NB4 (cell line): ENCODE data around the gene EPG5.

Experiments used
- MYC ChIP-seq: IDR thresholded peaks from 2 replicates; pipeline ENCODE4 v1.6.1; 2011; ENCODE audit warnings: low read depth, low read length
- POLR2A ChIP-seq: IDR thresholded peaks from 2 replicates; pipeline ENCODE4 v1.6.1; 2011; ENCODE audit warnings: mild to moderate bottlenecking; ENCODE audit not compliant: insufficient read length; ENCODE audit errors: extremely low read depth
- TF ChIP-seq, protein P1 (sequence below): IDR thresholded peaks from one replicate; pipeline ENCODE4 v1.5.1; 2012; ENCODE audit warnings: low read depth, low read length

DNA sequence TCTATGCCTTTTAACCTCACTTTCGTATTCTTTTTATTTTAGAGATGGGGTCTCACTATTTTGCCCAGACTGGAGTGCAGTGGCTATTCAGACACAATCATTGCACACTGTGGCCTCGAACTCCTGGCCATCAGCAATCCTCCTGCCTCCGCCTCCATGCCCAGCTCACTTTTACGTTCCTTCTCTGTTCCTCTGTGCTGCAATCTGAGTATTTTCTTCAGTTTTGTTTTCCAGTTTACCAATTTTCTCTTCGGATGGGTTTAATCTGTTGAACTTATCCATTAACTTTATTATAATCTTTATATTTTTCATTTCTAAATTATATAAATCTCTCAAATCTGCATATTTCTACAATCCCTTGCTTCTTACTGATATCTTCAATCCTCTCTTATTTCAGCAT lies 103.0 kb downstream of the EPG5 start:
- TF ChIP-seq, protein P1, sequence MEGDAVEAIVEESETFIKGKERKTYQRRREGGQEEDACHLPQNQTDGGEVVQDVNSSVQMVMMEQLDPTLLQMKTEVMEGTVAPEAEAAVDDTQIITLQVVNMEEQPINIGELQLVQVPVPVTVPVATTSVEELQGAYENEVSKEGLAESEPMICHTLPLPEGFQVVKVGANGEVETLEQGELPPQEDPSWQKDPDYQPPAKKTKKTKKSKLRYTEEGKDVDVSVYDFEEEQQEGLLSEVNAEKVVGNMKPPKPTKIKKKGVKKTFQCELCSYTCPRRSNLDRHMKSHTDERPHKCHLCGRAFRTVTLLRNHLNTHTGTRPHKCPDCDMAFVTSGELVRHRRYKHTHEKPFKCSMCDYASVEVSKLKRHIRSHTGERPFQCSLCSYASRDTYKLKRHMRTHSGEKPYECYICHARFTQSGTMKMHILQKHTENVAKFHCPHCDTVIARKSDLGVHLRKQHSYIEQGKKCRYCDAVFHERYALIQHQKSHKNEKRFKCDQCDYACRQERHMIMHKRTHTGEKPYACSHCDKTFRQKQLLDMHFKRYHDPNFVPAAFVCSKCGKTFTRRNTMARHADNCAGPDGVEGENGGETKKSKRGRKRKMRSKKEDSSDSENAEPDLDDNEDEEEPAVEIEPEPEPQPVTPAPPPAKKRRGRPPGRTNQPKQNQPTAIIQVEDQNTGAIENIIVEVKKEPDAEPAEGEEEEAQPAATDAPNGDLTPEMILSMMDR = no peak
- TF ChIP-seq POLR2A = no peak
- no peak for TF ChIP-seq MYC
